Ovary (tissue), 3 donors: ENCODE measurements around the gene CPLANE2.

Experiments used
- EP300 ChIP-seq: sonication (generic); formaldehyde crosslinking; IDR thresholded peaks from one replicate; pipeline ENCODE4 v1.6.1; 2017; ENCODE audit warnings: antibody characterized with exemption
- TF ChIP-seq, protein P1 (sequence below), 3 donors: fragments of 450-650 bp in 2 of 3; fragments of 200-600 bp in 1 of 3; IDR thresholded peaks; one replicate each; pipeline versions ENCODE4 v1.5.1 to v1.8.0; 2016 to 2022; ENCODE audit warnings: antibody characterized with exemption in 3 of 3, mild to moderate bottlenecking in 1 of 3
- donor health status: DM: no; HTN: no; CAD: no.

DNA sequence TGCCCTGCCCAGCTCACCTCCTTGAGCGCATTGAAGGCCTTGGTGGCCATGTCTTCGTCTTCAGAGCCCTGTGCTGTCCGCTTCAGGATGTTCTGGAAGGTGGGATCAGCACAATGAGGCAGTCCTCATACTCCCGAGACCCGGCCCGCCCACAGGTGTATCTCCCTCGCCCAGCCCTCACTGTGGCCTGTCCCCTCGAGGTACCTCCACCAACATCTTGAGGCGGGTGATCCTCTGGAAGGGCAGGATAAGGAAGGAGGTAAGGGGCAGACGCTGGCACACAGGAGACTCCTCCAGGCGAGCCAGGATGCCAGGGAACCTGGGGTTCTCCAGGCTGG lies 31.7 kb downstream of the CPLANE2 start:
- TF ChIP-seq, protein P1, sequence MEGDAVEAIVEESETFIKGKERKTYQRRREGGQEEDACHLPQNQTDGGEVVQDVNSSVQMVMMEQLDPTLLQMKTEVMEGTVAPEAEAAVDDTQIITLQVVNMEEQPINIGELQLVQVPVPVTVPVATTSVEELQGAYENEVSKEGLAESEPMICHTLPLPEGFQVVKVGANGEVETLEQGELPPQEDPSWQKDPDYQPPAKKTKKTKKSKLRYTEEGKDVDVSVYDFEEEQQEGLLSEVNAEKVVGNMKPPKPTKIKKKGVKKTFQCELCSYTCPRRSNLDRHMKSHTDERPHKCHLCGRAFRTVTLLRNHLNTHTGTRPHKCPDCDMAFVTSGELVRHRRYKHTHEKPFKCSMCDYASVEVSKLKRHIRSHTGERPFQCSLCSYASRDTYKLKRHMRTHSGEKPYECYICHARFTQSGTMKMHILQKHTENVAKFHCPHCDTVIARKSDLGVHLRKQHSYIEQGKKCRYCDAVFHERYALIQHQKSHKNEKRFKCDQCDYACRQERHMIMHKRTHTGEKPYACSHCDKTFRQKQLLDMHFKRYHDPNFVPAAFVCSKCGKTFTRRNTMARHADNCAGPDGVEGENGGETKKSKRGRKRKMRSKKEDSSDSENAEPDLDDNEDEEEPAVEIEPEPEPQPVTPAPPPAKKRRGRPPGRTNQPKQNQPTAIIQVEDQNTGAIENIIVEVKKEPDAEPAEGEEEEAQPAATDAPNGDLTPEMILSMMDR (IDR thresholded peaks at IDR 0.05) = no peak
- no peak for TF ChIP-seq EP300
